ENCODE results near the gene ZFAND2B.
"Not testable (repeated sequence)": the region's sequence is repeated elsewhere in the genome, so short reads cannot be mapped to it uniquely, and the experiment has no call there.

ZFAND2B gene

DNA sequence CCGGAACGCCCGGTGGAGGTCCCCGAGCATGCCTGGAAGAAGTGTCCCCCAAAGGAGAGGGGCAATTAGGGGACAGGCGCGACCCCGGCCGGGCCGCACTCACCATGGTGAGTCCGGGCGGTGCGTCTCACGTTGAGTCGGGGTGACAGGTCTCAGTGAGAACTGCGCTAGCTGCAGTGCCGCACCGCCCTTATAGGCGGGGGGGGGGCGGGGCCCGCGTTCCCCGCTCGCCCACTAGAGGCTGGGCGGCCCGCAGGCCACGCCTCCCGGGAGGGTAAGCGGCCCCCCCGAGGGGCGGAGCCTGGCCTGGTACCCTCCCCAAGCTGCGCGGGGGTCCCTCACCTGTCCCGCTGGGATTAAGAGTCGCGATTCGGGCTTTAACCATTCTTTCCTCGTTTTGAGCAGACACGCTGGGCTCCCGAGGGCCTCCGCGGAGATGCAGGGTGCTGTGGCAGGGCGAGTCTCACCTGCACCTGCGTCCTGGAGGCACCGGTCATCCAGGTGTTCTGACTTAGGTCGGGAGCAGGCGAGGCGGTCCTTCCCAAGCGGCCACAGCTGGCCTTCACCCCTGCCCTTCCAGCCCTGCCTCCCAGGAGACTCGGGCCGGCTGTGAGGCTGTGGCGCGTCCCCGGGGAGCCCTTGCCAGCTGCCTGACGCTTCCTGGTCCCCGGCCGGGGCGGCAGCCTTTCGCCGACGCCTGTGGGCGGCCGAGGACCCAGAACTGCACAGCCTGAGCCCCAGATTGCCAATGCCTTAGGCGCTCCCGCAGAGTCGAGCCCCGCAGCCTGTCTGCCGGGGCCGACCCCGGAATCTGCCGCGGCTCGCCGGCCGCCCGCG is 47.4 kb downstream of the ZFAND2B start, which contains the start of gene TUBA4A:
TSS of gene TUBA4A (minus strand) at position 166 of the 837 bp plus-strand sequence. CDS start at position 106, 60 bp downstream.
- DNase-seq, result peak; percentile 18

GRCh38 chr2:219254590-219255201 is 48.1 kb downstream of the ZFAND2B start:
- no peak for DNase-seq

- not testable (repeated sequence) for DNase-seq
Measured at GRCh38 chr2:219258942-219259341, 52.4 kb downstream of the ZFAND2B start.
